Measurements from ENCODE around the gene ITIH5. TPM values are rescaled to one million over a fixed set of nuclear protein-coding genes. Genes with fewer than 3 reads are reported as not detected.

The ITIH5 gene
- total and polyA plus RNA-seq, 2 donors from 2014 or later = 13.1 to 23.3 TPM

DNA sequence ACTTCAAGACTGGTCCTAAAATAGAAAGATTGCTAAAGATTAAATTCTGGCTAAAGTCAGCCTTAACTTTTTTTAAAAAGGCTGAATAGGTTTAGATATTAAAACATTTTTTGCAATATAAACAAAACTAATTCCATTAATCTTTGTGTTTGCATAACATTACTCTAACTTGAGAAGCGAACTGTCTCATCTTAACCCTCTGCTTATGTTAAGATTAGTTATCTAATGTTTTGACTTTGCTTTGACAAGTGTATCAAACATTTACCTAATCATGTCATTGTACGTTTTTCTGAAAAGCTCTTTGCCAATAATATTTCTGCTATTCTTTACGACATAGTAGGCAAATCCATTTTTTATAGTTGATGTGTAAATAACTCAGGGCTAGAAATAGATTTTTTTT lies 68.0 kb downstream of the ITIH5 start:
- no peaks in the 10 kb centered on the region for H3K4me1 ChIP-seq (ENCODE audit: control insufficient read depth in 2 of 3, insufficient read depth in 2 of 3, low read depth in 1 of 3, low read length in 3 of 3)
- H3K9ac ChIP-seq (ENCODE audit: low read length in 3 of 3) = no peak overlapping the region
- no peak for DNase-seq
- no peak overlapping the region for H3K27ac ChIP-seq (ENCODE audit: low read depth in 2 of 2, low read length in 2 of 2)
- H3K9me3 ChIP-seq (ENCODE audit: control insufficient read depth in 2 of 3, insufficient read depth in 1 of 3, low read length in 3 of 3) = no peaks in the 10 kb centered on the region
- H3K4me3 ChIP-seq (ENCODE audit: low read length in 3 of 3) = no peak overlapping the region
- H3K36me3 ChIP-seq (ENCODE audit: control insufficient read depth in 2 of 3, insufficient read depth in 3 of 3, low read length in 3 of 3) = no peaks in the 10 kb centered on the region
- TF ChIP-seq, protein P1, sequence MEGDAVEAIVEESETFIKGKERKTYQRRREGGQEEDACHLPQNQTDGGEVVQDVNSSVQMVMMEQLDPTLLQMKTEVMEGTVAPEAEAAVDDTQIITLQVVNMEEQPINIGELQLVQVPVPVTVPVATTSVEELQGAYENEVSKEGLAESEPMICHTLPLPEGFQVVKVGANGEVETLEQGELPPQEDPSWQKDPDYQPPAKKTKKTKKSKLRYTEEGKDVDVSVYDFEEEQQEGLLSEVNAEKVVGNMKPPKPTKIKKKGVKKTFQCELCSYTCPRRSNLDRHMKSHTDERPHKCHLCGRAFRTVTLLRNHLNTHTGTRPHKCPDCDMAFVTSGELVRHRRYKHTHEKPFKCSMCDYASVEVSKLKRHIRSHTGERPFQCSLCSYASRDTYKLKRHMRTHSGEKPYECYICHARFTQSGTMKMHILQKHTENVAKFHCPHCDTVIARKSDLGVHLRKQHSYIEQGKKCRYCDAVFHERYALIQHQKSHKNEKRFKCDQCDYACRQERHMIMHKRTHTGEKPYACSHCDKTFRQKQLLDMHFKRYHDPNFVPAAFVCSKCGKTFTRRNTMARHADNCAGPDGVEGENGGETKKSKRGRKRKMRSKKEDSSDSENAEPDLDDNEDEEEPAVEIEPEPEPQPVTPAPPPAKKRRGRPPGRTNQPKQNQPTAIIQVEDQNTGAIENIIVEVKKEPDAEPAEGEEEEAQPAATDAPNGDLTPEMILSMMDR (IDR thresholded peaks at IDR 0.05; ENCODE audit: borderline replicate concordance, extremely low read depth, insufficient read depth) = no peak
- FAIRE-seq = no peak
- H3K27me3 ChIP-seq (ENCODE audit: control insufficient read depth, insufficient read depth, low read length) = no peaks in the 10 kb centered on the region
- intact Hi-C loops (cut with DNase I) = no loop called here

DNA sequence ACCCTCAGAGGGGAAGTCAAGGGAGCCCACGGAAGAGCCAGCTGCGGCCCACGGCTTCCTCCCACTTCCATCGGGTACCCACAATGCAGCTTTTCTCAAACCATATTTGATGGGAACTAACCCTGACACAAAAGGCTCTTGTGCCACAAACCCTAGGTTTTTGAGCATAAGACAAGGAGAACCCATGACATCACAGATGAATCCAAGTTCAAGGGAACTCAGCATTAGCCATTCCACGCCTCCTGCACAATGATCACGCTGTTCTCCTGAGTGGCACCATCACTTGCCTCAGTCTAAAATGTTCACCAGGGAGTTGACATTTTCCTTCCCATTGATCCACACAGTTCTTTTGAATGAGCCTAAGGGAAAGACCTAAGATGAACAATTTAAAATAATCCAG lies 70.4 kb downstream of the ITIH5 start:
- H3K4me1 ChIP-seq (ENCODE audit: control insufficient read depth in 2 of 3, insufficient read depth in 2 of 3, low read depth in 1 of 3, low read length in 3 of 3) = peaks cover 0 to 3% (median 0%) of the 10 kb centered on the region in 3 donors
- no peak overlapping the region for H3K4me3 ChIP-seq (ENCODE audit: low read length in 3 of 3)
- TF ChIP-seq, protein P1 (IDR thresholded peaks at IDR 0.05; ENCODE audit: borderline replicate concordance, extremely low read depth, insufficient read depth) = no peak
- H3K27ac ChIP-seq (ENCODE audit: low read depth in 2 of 2, low read length in 2 of 2) = no peak overlapping the region
- no peaks in the 10 kb centered on the region for H3K27me3 ChIP-seq (ENCODE audit: control insufficient read depth, insufficient read depth, low read length)
- no peaks in the 10 kb centered on the region for H3K9me3 ChIP-seq (ENCODE audit: control insufficient read depth in 2 of 3, insufficient read depth in 1 of 3, low read length in 3 of 3)
- no peaks in the 10 kb centered on the region for H3K36me3 ChIP-seq (ENCODE audit: control insufficient read depth in 2 of 3, insufficient read depth in 3 of 3, low read length in 3 of 3)
- no peak overlapping the region for H3K9ac ChIP-seq (ENCODE audit: low read length in 3 of 3)
- intact Hi-C loops (cut with DNase I) = no loop called here
- no peak for FAIRE-seq
- no peak for DNase-seq

DNA sequence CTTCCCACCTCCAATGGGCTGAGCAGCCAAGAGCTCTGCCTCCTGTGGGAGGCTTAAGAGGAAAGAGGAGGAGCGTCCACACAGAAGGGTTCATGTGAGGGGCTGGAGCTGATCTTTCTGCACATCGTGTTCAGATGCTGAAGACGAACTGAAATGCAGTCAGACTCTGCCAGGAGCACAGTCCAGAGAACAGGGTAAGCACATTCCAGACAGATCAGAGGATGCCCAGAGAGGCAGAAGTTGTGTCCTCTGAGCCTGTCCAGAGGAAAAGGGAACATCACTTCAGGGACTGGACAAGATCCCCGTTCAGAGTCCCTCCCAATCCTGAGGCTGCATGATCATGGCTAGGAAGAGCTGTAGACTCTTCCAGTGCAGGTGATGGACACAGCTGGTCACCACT lies 72.9 kb downstream of the ITIH5 start:
- no peaks in the 10 kb centered on the region for H3K9me3 ChIP-seq (ENCODE audit: control insufficient read depth in 2 of 3, insufficient read depth in 1 of 3, low read length in 3 of 3)
- FAIRE-seq = no peak

More for the DNA sequence above, 72.9 kb downstream of the ITIH5 start:
- Histone ChIP-seq H3K27ac (ENCODE audit: low read depth in 2 of 2, low read length in 2 of 2) (no peak overlapping the region), H3K9ac (ENCODE audit: low read length in 3 of 3) (no peak overlapping the region), H3K4me3 (ENCODE audit: low read length in 3 of 3) (no peak overlapping the region), H3K36me3 (ENCODE audit: control insufficient read depth in 2 of 3, insufficient read depth in 3 of 3, low read length in 3 of 3) (no peaks in the 10 kb centered on the region), H3K27me3 (ENCODE audit: control insufficient read depth, insufficient read depth, low read length) (no peaks in the 10 kb centered on the region), H3K4me1 (ENCODE audit: control insufficient read depth in 2 of 3, insufficient read depth in 2 of 3, low read depth in 1 of 3, low read length in 3 of 3) (peaks cover 0 to 3% (median 0%) of the 10 kb centered on the region in 3 donors)
- no peak for DNase-seq
- intact Hi-C loops (cut with DNase I) = no loop called here
- TF ChIP-seq, protein P1 (IDR thresholded peaks at IDR 0.05; ENCODE audit: borderline replicate concordance, extremely low read depth, insufficient read depth) = no peak
